Posterior cingulate gyrus (tissue), 11 donors: ENCODE measurements around the gene NDUFV1.
"Not testable (repeated sequence)": the region's sequence is repeated elsewhere in the genome, so short reads cannot be mapped to it uniquely, and the experiment has no call there.

Experiments
- DNase-seq, 10 donors: peaks; one replicate each; pipeline versions ENCODE4 v3.0.0 to v3.0.0-alpha.2; 2020 to 2021; ENCODE audit warnings: mixed read lengths in 3 of 10
- intact Hi-C: fragments of 100-400 bp; cut with DNase I; formaldehyde crosslinking; loops from one replicate; pipeline ENCODE4 v1.15.1; 2023

NDUFV1 gene

DNA sequence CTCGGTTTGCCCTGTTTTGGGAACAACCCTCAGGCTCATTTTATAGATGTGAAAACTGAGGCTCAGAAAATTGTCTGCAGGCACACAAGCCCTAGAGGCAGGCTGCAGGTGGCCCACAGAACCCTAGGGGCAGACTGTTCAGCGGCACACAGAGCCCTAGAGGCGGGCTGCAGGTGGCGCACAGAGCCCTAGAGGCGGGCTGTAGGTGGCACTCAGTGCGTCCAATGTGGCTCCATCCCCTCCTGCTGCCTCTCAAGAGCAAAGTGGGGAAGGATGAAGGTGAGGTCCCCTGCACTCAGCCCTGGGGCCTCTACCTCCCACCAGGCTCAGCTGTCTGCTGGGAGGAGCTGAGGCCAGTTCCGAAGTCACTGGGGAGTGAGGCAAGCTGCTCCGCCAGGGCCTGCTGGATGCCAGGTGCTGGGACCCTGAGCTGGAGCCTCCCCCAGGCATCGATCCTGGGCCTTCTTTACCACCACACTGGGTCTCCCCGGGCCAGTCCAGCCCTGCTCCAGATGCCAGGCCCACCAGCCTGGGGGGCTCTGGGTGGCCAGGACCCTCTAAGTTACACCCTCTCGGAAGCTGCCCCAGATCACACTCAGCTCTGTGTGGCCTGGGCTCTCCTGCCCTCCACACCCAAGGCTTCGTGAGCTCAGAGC, 41.5 kb downstream of the NDUFV1 start:
- intact Hi-C loops = no loop called here

DNA sequence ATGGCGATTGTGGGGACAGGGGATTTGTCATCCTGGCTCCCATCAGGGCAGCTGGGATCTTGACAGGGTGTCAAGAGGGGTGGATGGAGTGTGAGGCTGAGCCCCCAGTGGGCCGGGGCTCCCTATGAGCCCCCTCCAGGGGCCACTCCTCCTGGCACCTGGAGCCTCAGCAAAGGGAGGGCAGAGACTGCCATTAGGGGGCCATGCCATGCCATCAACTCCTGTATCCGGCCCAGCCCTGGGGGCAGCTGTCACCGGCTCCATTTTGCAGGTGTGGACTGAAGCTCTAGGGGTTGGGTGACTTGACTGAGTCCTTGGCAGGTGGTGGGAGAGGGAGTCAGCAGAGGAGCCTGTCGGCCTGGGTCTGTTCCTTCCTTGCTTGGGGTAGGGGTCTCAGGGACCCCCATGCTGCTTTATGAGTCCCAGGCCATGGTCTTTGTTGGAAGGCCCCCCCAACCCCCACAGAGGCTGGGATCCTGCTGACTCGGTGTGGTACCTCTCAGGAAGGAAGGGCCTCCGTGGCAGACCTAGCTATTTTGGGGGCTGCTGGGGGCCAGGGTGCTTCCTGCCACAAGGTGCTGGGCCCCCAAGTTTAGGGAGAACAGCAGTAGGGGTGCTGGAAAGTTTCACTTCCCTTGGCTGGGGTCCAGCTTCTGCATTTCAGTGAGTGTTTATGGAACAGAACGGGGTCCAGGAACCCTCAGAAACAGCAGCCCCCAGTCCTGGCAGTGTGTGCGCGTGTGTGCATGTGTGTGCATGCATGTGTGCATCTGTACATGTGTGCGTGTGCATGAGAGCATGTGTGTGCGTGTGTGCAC, 42.3 kb downstream of the NDUFV1 start:
- intact Hi-C loops = no loop called here
- peak in 4 of 10 donors; percentile 35 to 51 (median 45) for DNase-seq

More for the DNA sequence above, 41.5 kb downstream of the NDUFV1 start:
- DNase-seq = peak in 2 of 10 donors; percentile 46 to 58

DNA sequence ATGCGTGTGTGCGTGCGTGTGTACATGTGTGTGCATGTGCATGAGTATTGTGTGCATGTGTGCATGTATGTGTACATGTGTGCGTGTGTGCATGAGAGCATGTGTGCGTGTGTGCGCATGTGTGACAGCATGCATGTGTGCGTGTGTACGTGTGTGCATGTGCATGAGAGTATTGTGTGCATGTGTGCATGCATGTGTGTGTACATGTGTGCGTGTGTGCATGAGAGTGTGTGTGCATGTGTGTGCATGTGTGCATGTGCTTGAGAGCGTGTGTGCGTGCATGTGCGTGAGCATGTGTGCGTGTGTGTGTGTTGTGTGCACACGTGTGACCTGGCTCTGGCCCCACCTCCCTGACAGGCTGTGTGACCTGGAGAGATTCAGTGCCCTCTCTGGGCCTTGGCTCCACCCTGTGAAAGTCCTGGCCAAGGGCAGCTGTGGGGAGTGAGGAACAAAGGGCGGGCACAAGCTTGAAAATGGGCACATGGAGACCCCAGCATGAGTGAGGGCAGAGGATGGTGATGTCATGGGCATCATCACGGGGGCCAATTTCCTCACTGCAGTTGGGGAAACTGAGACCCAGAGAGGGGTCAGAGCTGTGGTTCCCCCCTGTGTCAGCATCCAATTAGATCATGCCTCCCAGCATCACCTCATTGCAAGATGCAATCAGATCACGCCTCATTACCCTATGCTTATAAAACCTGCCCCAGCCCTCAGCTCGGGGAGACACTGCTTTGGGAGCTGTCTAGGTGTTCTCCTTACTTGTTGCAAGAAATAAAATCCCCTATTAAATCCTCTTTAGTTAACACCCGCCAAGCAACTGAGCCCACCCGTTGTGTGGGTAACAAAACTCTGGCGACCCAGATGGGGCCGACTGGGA, 43.1 kb downstream of the NDUFV1 start:
- intact Hi-C loops = no loop called here
- peak in 3 of 10 donors; percentile 11 to 29 (median 26) for DNase-seq

DNA sequence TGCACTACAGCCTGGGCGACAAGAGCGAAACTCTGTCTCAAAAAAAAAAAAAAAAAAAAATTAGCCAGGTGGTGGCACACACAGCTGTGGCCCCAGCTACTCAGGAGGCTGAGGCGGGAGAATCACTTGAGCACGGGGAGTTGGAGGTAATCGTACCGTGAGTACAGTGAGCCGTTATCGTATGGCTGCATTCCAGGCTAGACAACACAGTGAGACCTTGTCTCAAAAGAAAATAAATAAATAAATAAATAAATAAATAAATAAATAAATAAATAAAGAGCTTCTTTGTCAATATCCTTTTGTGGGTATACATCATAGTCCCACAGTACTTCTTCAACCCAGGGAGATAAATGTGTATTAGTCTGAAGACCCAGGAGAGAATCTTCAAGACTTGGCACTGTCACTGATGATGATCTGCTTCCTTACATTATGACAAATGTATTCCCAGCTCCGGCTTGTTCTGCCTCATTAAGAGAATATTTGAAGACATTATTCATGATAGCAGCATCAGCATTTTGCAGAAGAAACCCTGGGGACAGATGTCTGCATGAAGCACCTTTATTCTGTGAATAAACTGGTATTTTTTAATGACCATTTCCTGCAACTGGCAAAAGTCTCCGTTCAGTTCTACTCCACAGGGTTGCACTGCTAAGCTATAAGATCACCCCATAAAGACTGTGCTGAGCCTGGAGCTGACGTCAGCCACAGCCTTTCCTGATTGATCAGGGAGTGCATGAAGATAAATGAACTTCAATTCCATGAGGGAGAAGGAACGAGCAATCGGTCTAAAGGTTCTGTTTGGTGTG, 45.4 kb downstream of the NDUFV1 start:
- intact Hi-C loops = no loop called here

DNA sequence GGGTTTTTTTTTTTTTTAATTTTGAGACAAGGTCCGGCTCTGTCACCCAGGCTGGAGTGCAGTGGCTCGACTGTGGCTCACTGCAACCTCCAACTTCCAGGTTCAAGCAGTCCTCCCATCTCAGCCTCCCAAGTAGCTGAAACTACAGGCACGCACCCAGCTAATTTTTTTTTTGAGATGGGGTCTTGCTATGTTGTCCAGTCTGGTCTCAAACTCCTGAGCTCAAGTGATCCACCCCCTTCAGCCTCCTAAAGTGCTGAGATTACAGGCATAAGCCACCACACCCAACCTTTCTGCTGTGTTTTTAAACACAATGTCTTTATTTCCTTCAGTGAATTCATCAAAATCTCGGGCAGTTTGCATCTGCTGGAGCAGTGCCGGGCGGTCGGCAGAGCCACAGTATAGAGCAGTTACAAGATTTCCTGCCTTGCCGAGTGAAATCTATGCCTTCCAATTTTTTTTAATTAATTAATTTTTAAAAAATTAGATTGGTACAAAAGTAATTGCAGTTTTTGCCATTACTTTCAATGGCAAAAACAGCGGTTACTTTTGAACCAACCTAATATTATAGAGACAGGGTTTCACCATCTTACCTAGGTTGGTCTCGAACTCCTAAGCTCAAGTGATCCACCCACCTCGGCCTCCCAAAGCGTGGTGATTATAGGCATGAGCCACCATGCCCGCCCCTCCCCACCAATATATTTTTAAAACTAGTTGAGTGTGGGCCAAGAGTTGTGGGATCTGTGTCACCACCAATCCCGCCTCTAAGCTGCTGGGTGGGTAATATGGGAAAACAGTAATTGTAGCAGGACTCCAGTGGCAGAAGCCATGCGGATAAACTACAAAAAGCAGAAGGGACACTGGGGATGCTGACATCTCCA, 46.5 kb downstream of the NDUFV1 start:
- DNase-seq = peak in 3 of 10 donors; percentile 37 to 67 (median 57)
- intact Hi-C loops = no loop called here

More for the DNA sequence above, 45.4 kb downstream of the NDUFV1 start:
- peak in 2 of 10 donors; percentile 7 to 20 for DNase-seq

DNA sequence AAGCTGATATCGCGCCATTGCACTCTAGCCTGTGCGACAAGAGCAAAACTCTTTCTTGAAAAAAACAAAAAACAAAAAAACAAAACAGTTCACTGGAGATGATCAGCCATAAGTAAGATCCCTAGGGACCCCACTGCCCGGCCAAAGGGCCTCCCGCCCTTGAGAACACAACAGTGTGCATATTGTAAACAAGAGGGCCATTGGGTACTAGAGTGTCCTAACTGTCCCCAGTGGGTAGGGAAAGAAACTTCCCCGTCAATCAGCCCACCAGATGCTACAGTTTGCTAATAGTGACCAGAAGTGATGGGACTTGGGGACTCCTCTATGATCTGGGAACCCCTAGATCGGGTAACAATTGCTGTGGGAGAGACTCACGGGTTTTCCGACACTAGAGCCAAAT, 47.5 kb downstream of the NDUFV1 start:
- peak in 3 of 10 donors; percentile 8 to 49 (median 15) for DNase-seq
- intact Hi-C loops = no loop called here

DNA sequence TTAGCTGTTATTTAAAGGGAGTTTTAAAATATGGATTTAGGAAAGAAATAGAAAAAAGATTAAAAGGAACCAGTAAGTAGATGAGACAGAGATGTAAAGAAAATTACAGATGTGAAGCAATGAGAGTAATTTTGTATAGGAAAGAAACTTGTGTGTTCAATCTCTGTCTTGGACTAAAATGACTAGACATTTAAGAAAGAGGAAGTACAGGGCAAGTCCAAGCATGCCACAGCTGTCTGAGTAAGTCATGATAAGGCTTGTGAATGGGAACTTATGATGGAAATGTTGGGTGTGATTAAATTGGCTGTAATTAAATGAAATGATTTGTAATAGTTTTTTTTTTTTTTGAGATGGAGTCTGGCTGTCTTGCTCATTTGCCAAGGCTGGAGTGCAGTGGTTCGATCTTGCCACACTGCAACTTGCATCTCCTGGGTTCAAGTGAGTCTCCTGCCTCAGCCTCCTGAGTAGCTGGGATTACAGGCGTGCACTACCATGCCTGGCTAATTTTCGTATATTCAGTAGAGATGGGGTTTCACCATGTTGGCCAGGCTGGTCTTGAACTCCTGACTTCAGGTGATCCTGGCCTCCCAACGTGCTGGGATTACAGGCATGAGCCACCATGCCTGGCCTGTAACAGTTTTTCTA, 49.7 kb downstream of the NDUFV1 start:
- intact Hi-C loops = no loop called here

DNA sequence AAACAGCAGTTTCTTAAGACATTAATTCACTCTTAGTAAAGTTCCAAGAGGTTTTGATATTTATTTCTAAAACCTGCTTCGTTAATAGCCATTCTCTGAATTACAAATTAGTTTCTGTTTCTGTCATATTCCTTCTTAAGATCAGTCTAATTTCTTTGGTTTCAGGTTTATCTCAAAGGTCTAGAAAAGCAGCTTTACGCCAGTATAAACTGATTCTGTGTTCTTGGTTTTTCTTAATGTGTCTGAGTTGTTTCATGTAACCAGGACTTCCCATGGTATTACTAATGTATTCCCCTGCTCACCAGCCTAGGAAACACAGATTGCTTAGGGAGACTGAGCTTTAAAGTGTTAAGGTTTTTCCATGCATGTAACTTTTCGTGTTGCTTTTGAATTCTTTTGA, 50.6 kb downstream of the NDUFV1 start:
- intact Hi-C loops = no loop called here

More for the DNA sequence above, 49.7 kb downstream of the NDUFV1 start:
- peak in 1 of 10 donors; percentile 13 for DNase-seq

DNA sequence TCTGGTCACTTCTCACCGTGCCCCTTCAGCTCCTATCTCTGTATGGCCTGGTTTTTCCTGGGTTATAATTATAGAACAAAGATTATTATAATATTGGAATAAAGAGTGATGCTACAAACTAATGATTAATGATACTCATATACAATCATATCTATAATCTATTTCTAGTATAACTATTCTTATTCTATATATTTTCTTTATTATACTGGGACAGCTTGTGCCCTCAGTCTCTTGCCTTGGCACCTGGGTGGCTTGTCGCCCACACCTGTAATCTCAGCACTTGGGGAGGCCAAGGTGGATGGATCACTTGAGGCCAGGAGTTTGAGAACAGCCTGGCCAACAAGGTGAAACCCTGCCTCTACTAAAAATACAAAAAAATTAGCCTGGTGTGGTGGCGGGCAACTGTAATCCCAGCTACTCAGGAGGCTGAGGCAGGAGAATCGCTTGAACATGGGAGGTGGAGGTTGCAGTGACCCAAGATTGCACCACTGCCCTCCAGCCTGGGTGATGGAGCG, 53.0 kb downstream of the NDUFV1 start:
- intact Hi-C loops = not testable (repeated sequence)
- DNase-seq = peak in 1 of 10 donors; percentile 14

More for the DNA sequence above, 50.6 kb downstream of the NDUFV1 start:
- no peak for DNase-seq

DNA sequence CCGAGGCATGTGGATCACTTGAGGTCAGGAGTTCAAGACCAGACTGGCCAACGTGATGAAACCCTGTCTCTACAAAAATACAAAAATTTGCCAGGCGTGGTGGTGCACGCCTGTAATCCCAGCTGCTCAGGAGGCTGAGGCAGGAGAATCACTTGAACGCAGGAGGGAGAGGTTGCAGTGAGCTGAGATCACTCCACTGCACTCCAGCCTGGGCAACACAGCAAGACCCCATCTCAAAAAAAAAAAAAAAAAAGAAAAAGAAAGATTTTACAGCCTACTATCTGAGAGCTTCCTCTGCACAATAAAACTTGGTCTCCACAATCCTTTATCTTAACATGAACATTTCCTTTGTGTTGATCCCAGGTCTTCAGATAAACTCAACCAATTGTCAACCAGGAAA, 54.0 kb downstream of the NDUFV1 start:
- peak in 2 of 10 donors; percentile 38 to 47 for DNase-seq
- intact Hi-C loops = not testable (repeated sequence)
